Measurements from ENCODE around the gene OPRL1.

Gene OPRL1

GRCh38 chr20:64146301-64146935 is 66.5 kb downstream of the OPRL1 start:
- no peak for DNase-seq (ENCODE audit: low read depth)
- no peak overlapping the region for H3K4me3 ChIP-seq (ENCODE audit: low read depth, low read length)
- TF ChIP-seq, protein P1, sequence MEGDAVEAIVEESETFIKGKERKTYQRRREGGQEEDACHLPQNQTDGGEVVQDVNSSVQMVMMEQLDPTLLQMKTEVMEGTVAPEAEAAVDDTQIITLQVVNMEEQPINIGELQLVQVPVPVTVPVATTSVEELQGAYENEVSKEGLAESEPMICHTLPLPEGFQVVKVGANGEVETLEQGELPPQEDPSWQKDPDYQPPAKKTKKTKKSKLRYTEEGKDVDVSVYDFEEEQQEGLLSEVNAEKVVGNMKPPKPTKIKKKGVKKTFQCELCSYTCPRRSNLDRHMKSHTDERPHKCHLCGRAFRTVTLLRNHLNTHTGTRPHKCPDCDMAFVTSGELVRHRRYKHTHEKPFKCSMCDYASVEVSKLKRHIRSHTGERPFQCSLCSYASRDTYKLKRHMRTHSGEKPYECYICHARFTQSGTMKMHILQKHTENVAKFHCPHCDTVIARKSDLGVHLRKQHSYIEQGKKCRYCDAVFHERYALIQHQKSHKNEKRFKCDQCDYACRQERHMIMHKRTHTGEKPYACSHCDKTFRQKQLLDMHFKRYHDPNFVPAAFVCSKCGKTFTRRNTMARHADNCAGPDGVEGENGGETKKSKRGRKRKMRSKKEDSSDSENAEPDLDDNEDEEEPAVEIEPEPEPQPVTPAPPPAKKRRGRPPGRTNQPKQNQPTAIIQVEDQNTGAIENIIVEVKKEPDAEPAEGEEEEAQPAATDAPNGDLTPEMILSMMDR (conservative IDR thresholded peaks at IDR 0.05; ENCODE audit: low read depth, low read length): no peak

- TF ChIP-seq, protein P1 (conservative IDR thresholded peaks at IDR 0.05; ENCODE audit: low read depth, low read length): no peak
- H3K4me3 ChIP-seq (ENCODE audit: low read depth, low read length): no peak overlapping the region
- no peak for DNase-seq (ENCODE audit: low read depth)
These were observed 67.1 kb downstream of the OPRL1 start for GRCh38 chr20:64146936-64147477.

DNA sequence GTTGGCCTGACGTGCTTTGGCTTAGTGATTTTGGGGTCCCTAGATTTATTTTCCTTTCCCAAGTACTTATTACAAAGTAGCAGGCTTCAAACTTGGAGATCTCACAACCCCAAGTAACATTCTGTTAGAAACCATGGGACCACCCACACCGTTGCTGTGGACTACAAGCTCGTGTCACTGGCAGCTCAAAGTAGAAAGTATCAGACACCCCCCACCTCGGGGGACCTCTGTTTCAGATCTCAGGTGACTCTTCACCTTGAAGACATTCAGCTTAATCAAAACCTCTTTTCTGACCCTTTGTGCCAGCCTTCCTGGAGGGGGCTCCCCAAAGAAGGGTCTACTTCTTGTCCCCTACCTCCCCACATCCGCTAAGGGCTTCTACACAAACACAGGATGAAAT is 68.7 kb downstream of the OPRL1 start:
- TF ChIP-seq, protein P1 (conservative IDR thresholded peaks at IDR 0.05; ENCODE audit: low read depth, low read length): no peak
- no peak overlapping the region for H3K4me3 ChIP-seq (ENCODE audit: low read depth, low read length)
- DNase-seq (ENCODE audit: low read depth): no peak

DNA sequence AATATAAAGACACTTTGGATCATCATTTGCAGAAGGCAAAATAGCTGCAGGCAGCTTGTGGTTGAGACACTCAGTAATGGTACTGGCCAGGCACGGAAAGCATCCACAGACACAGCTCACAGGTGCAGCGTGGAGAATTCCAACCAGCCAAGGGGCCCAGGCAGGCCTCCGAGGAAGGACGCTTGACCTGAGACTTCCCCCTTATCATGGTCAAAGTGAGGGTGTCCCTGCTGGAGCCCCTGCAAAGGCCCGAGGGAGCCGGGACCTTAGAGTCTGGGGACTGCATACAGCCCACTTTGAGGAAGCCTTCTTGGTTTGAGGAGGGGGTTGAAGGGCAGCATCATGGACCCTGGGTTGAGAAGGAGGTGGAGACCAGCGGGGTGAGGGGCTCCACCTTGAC is 69.3 kb downstream of the OPRL1 start:
- DNase-seq (ENCODE audit: low read depth): no peak
- no peak overlapping the region for H3K4me3 ChIP-seq (ENCODE audit: low read depth, low read length)
- TF ChIP-seq, protein P1 (conservative IDR thresholded peaks at IDR 0.05; ENCODE audit: low read depth, low read length): no peak

- TF ChIP-seq, protein P1 (conservative IDR thresholded peaks at IDR 0.05; ENCODE audit: low read depth, low read length): no peak
These were observed 70.1 kb downstream of the OPRL1 start for GRCh38 chr20:64149809-64150560.

More at GRCh38 chr20:64149809-64150560, 70.1 kb downstream of the OPRL1 start:
- H3K4me3 ChIP-seq (ENCODE audit: low read depth, low read length): no peak overlapping the region
- no peak for DNase-seq (ENCODE audit: low read depth)
